H1 (cell line): ENCODE measurements around the gene ZNF697. TPM values are rescaled to one million over a fixed set of nuclear protein-coding genes. Genes with fewer than 3 reads are reported as not detected.
"Not testable (repeated sequence)": the region's sequence is repeated elsewhere in the genome, so short reads cannot be mapped to it uniquely, and the experiment has no call there.

Experiments
- CTCF ChIA-PET: fragments of 300-600 bp; sonication (Branson Sonifier 250); formaldehyde crosslinking; loops from one replicate; lab custom pipeline; 2021; ENCODE audit not compliant: partially characterized antibody; lab: Charles Lee
- POLR2A ChIA-PET: fragments of 300-600 bp; sonication (Branson Sonifier 250); formaldehyde crosslinking; loops from one replicate; lab custom pipeline; 2021; ENCODE audit warnings: inconsistent platforms; ENCODE audit not compliant: partially characterized antibody; lab: Charles Lee
- DNase-seq, 2 experiments: peaks; one replicate each; pipeline versions ENCODE4 v3.0.0 to v3.0.0-alpha.2; 2010 to 2022; ENCODE audit warnings: low spot score in 2 of 2, low read depth in 1 of 2, mixed read lengths in 1 of 2
- FAIRE-seq: peaks from 2 replicates; lab custom pipeline; 2011; peaks lifted over from hg19 to GRCh38; lab: Jason Lieb, UNC
- H2AFZ ChIP-seq: 2 replicates; pipeline ENCODE4 v1.8.1; 2012; ENCODE audit warnings: low read length, inconsistent platforms
- H2AK5ac ChIP-seq: 2 replicates; pipeline ENCODE4 v1.6.1; 2013; ENCODE audit warnings: low read depth, low read length
- H2BK120ac ChIP-seq: replicated peaks from 2 replicates; pipeline ENCODE3; 2013; ENCODE audit warnings: low read depth, low read length, inconsistent platforms
- H2BK12ac ChIP-seq: 2 replicates; pipeline ENCODE4 v1.6.1; 2013; ENCODE audit warnings: low read depth, low read length
- H2BK15ac ChIP-seq: 2 replicates; pipeline ENCODE4 v1.6.1; 2013; ENCODE audit warnings: low read length
- H2BK20ac ChIP-seq: 2 replicates; pipeline ENCODE4 v1.6.1; 2013; ENCODE audit warnings: low read length
- H2BK5ac ChIP-seq: 2 replicates; pipeline ENCODE4 v1.6.1; 2013; ENCODE audit warnings: low read depth, low read length
- H3K14ac ChIP-seq: 2 replicates; pipeline ENCODE4 v1.6.1; 2013; ENCODE audit warnings: inconsistent platforms; ENCODE audit not compliant: insufficient read length
- H3K18ac ChIP-seq: 2 replicates; pipeline ENCODE4 v1.6.1; 2013; ENCODE audit warnings: low read length; ENCODE audit errors: extremely low read depth
- H3K23ac ChIP-seq: 2 replicates; pipeline ENCODE4 v1.6.1; 2013; ENCODE audit warnings: inconsistent platforms; ENCODE audit not compliant: insufficient read length
- H3K23me2 ChIP-seq: 2 replicates; pipeline ENCODE4 v1.6.1; 2013; ENCODE audit warnings: low read depth, low read length
- H3K27ac ChIP-seq: 2 replicates; pipeline ENCODE4 v1.6.1; 2011; ENCODE audit warnings: low read depth, low read length, inconsistent platforms
- H3K27me3 ChIP-seq, 4 experiments: replicated peaks in 1 of 4; 1 replicate in 1 of 4; 2 replicates in 3 of 4; pipeline versions ENCODE4 v1.6.1 to v1.8.1; 2011 to 2013; ENCODE audit warnings: low read length in 3 of 4, mild to moderate bottlenecking in 3 of 4, inconsistent platforms in 2 of 4, mixed read lengths in 2 of 4, moderate library complexity in 1 of 4; ENCODE audit not compliant: control insufficient read depth in 3 of 4, insufficient read depth in 3 of 4; ENCODE audit errors: extremely low read depth in 1 of 4
- H3K36me3 ChIP-seq, 4 experiments: 2 replicates each; pipeline versions ENCODE4 v1.6.1 to v1.8.1; 2011 to 2013; ENCODE audit warnings: mild to moderate bottlenecking in 4 of 4, low read length in 3 of 4, moderate library complexity in 2 of 4, control low read depth in 1 of 4, inconsistent platforms in 1 of 4; ENCODE audit not compliant: insufficient read depth in 4 of 4, control insufficient read depth in 2 of 4
- H3K4ac ChIP-seq: replicated peaks from 2 replicates; pipeline ENCODE3; 2013; ENCODE audit warnings: low read length, low read depth, mixed read lengths, inconsistent platforms; ENCODE audit not compliant: insufficient read length
- H3K4me1 ChIP-seq, 4 experiments: replicated peaks in 1 of 4; 1 replicate in 1 of 4; 2 replicates in 3 of 4; pipeline versions ENCODE4 v1.6.1 to v1.8.1; 2011 to 2013; ENCODE audit warnings: low read length in 3 of 4, inconsistent platforms in 2 of 4, mixed read lengths in 1 of 4; ENCODE audit not compliant: insufficient read depth in 4 of 4, control insufficient read depth in 3 of 4
- H3K4me2 ChIP-seq, 2 experiments: 2 replicates each; pipeline versions ENCODE4 v1.6.1 to v1.8.1; 2011 to 2013; ENCODE audit warnings: low read depth in 2 of 2, low read length in 2 of 2, control low read depth in 1 of 2, inconsistent platforms in 1 of 2, mild to moderate bottlenecking in 1 of 2; ENCODE audit not compliant: insufficient read depth in 1 of 2
- H3K4me3 ChIP-seq, 4 experiments: fragments of 200-600, 300-600 bp in 1 of 4; sonication (generic), shearing (Covaris generic), sonication (Bioruptor Twin) in 1 of 4; 2 replicates each; pipeline versions ENCODE4 v1.5.1 to v1.8.1; 2011 to 2016; ENCODE audit warnings: low read length in 4 of 4, low read depth in 3 of 4, control low read depth in 2 of 4, inconsistent platforms in 2 of 4, mild to moderate bottlenecking in 2 of 4, mixed read lengths in 1 of 4, moderate library complexity in 1 of 4; ENCODE audit not compliant: insufficient read depth in 2 of 4; ENCODE audit errors: extremely low read depth in 1 of 4
- H3K56ac ChIP-seq: replicated peaks from 2 replicates; pipeline ENCODE3; 2013; ENCODE audit warnings: low read depth, mild to moderate bottlenecking, mixed read lengths, low read length, inconsistent platforms; ENCODE audit not compliant: insufficient read length
- H3K79me1 ChIP-seq: 2 replicates; pipeline ENCODE4 v1.6.1; 2013; ENCODE audit warnings: low read depth, low read length, control low read depth
- H3K79me2 ChIP-seq, 2 experiments: 2 replicates each; pipeline versions ENCODE4 v1.6.1 to v1.8.1; 2012 to 2013; ENCODE audit warnings: low read length in 2 of 2, mild to moderate bottlenecking in 2 of 2, inconsistent platforms in 1 of 2; ENCODE audit not compliant: insufficient read depth in 2 of 2, control insufficient read depth in 1 of 2
- H3K9ac ChIP-seq, 4 experiments: replicated peaks in 1 of 4; 1 replicate in 1 of 4; 2 replicates in 3 of 4; pipeline versions ENCODE4 v1.6.1 to v1.8.1; 2011 to 2013; ENCODE audit warnings: low read depth in 3 of 4, low read length in 3 of 4, control low read depth in 2 of 4, mild to moderate bottlenecking in 2 of 4, moderate library complexity in 2 of 4, inconsistent platforms in 1 of 4; ENCODE audit errors: extremely low read depth in 1 of 4
- H3K9me3 ChIP-seq, 2 experiments: 2 replicates each; pipeline versions ENCODE4 v1.6.1 to v1.8.1; 2012 to 2013; ENCODE audit warnings: mild to moderate bottlenecking in 2 of 2, moderate library complexity in 2 of 2, control low read depth in 1 of 2, inconsistent platforms in 1 of 2, low read depth in 1 of 2, low read length in 1 of 2, mixed read lengths in 1 of 2; ENCODE audit not compliant: insufficient read depth in 2 of 2
- H4K20me1 ChIP-seq, 2 experiments: replicated peaks in 1 of 2; 2 replicates each; pipeline versions ENCODE3 to v1.8.1; 2011 to 2013; ENCODE audit warnings: inconsistent platforms in 2 of 2, low read length in 2 of 2, mild to moderate bottlenecking in 1 of 2; ENCODE audit not compliant: insufficient read depth in 2 of 2, control insufficient read depth in 1 of 2
- H4K5ac ChIP-seq: 2 replicates; pipeline ENCODE4 v1.6.1; 2013; ENCODE audit warnings: low read length, low read depth, mixed read lengths, inconsistent platforms; ENCODE audit not compliant: insufficient read length
- H4K8ac ChIP-seq: 2 replicates; pipeline ENCODE4 v1.8.0; 2013; ENCODE audit warnings: mild to moderate bottlenecking, moderate library complexity, low read length, inconsistent platforms; ENCODE audit not compliant: insufficient read depth; ENCODE audit errors: extremely low read depth
- H4K91ac ChIP-seq: replicated peaks from 2 replicates; pipeline ENCODE3; 2013; ENCODE audit warnings: low read length, mixed read lengths, inconsistent platforms; ENCODE audit not compliant: insufficient read length
- EGR1 ChIP-seq: IDR thresholded peaks from 2 replicates; pipeline ENCODE4 v1.6.1; 2011; ENCODE audit warnings: low read depth, low read length, borderline replicate concordance
- EP300 ChIP-seq, 2 experiments: IDR thresholded peaks; 1 replicate in 1 of 2; 2 replicates in 1 of 2; pipeline ENCODE4 v1.6.1; 2011 to 2012; ENCODE audit warnings: low read depth in 2 of 2, low read length in 2 of 2, mild to moderate bottlenecking in 2 of 2, borderline replicate concordance in 1 of 2, inconsistent platforms in 1 of 2, moderate library complexity in 1 of 2
- WGBS, 2 experiments: shearing (Covaris generic) in 1 of 2; methylation state at CpG; one replicate each; pipeline versions ENCODE4 v1.1.6 to v1.1.7; 2013 to 2015; ENCODE audit warnings: low lambda C conversion rate in 2 of 2, mixed read lengths in 2 of 2, inconsistent platforms in 1 of 2, low coverage in 1 of 2, missing lambda C conversion rate in 1 of 2; ENCODE audit not compliant: insufficient replicate concordance in 2 of 2, insufficient coverage in 1 of 2, insufficient read length in 1 of 2; ENCODE audit errors: extremely low coverage in 1 of 2, missing lambda C conversion rate in 1 of 2; 5-methylcytosine and 5-hydroxymethylcytosine counted together
- polyA plus RNA-seq, 7 experiments: library from polyadenylated mRNA; depleted of rRNA in 3 of 7; stranded (reverse) in 5 of 7; unstranded in 2 of 7; fragments of >200 nt in 5 of 7; fragments of 200-250 nt in 2 of 7; gene quantifications; 1 replicate in 5 of 7; 2 replicates in 1 of 7; 4 replicates in 1 of 7; pipeline versions ENCODE4 v1.2.1 to v1.2.3, GENCODE V29; 2011 to 2013; ENCODE audit warnings: missing spikeins in 2 of 7, mixed read lengths in 2 of 7
- total RNA-seq: library from RNA; stranded (reverse); fragmentation: NEBNext Ultra II Directional; extraction: Animal tissue kit (Norgen Biotek cat#: 25700); gene quantifications from 2 replicates; pipeline ENCODE4 v1.2.1, GENCODE V29; 2021

The ZNF697 gene
- total and polyA plus RNA-seq, 2 of the 8 experiments (the other 6 are each of a cell fraction or from before 2014, with no cell fraction given) = 5.6 to 18.3 TPM

- TF ChIP-seq EP300 (IDR thresholded peaks at IDR 0.05; ENCODE audit: borderline replicate concordance in 1 of 2, low read depth in 2 of 2, low read length in 2 of 2) = no peak
- TF ChIP-seq EGR1 = no peak
These were observed 30.0 kb downstream of the ZNF697 start (continued) for GRCh38 chr1:119617751-119618691.

- H4K8ac ChIP-seq, H3K4ac ChIP-seq, H3K56ac ChIP-seq, H3K4me3 ChIP-seq, H3K23me2 ChIP-seq, H3K36me3 ChIP-seq, H3K9me3 ChIP-seq, H2BK12ac ChIP-seq, H3K4me1 ChIP-seq, H2BK20ac ChIP-seq, H3K9ac ChIP-seq, H4K91ac ChIP-seq, H3K23ac ChIP-seq, H4K5ac ChIP-seq, FAIRE-seq, DNase-seq, H2AFZ ChIP-seq, H3K27ac ChIP-seq, H3K4me2 ChIP-seq, H2BK5ac ChIP-seq, H4K20me1 ChIP-seq, H3K79me1 ChIP-seq, H2AK5ac ChIP-seq, H2BK15ac ChIP-seq, H3K79me2 ChIP-seq, H3K27me3 ChIP-seq, H3K14ac ChIP-seq, H2BK120ac ChIP-seq, H3K18ac ChIP-seq: not testable (repeated sequence)
- POLR2A ChIA-PET = interaction anchor here (0.9 to 9.1 kb wide), 12 partner anchors 11 to 128 kb away, joined by 3 to 40 read pairs (median 4); partner anchors contain the start of genes PHGDH and ZNF697
- 100% methylated on average over 1 of the region's 1 CpG; no CpG with 5 or more reads in 1 of the 2 experiments for WGBS, 2 experiments
- CTCF ChIA-PET = interaction anchor here (1.1 to 29.8 kb wide), 7 partner anchors 10 to 154 kb away, joined by 3 to 786 read pairs (median 23); partner anchors contain the start of gene ZNF697
These were observed 31.3 kb downstream of the ZNF697 start for GRCh38 chr1:119616748-119617147.
